HG03039 (cell line): ENCODE data around the gene CRTAC1.

Source experiments
- ATAC-seq: cut with Tn5 transposase; IDR thresholded peaks from one replicate; pipeline ENCODE4 v1.9.1; 2021; ENCODE audit warnings: mild to moderate bottlenecking, moderate library complexity; ENCODE audit not compliant: unreplicated experiment

The CRTAC1 gene

DNA sequence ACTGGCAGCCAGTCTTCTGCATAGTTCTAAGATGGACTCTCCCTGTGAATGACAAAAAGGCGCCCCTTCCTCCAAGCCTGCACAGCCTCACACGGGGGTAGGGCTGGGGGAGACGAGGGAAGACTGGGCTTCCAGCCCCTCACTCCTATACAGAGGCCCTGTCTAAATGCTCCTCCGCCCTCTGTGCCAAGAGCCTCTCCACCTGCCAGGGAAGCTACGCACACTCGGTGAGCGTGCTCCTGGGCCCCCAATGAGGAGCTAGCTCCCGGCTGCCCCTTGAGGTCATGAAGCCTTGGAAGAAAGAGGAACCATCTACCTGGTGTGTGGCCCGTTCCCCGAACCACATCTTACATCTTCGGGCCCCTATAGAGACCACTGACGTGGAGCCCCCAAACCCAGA is 54.8 kb downstream of the CRTAC1 start:
- no peak for ATAC-seq

DNA sequence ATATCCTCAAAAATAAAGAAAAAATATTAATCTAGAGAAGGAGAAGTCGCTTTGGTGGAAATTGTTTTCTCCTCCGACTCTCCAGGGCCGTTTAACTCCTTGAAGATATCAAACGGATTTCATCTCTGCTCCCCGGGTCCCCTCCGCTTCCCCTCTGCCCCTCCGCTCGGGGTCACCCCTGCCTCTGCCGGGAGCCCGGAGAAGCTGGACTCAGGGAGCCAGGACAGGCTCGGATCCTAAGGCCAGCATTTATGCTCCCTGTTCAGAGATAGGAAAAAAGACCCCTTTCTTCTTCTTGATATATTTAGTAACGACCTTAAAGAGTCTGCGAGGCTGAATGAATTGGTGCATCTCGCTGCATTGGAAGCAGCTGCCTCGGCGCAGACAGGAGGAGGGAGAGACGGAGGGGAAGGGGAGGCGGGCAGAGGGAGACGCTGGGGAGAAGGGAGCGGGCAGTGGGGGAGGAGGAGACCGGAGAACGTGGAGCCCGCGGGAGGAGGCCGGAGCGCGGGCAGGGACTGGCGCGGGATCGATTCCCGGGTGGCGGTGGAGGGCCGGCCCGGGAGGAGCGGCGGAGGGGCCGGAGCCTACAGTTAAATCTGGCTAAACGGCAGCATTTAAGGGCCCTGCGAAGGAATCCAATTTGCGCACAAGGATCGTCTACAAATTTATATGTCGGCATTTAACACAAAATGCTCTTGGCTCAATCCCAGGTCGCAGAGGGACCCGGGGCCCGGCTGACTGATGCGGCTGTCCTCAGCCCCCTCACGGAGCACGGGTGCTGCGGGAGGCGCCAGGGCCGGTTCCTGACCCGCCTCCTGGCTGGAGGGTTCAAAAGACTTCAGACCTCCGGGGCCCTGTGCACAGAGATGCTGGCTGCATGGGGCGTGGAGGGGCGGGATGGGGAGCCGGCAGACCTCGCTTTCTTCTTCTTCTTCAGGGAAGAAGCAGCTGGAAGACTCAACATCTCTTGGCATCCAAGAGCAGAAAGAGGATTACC is 55.6 kb downstream of the CRTAC1 start:
- ATAC-seq = no peak

DNA sequence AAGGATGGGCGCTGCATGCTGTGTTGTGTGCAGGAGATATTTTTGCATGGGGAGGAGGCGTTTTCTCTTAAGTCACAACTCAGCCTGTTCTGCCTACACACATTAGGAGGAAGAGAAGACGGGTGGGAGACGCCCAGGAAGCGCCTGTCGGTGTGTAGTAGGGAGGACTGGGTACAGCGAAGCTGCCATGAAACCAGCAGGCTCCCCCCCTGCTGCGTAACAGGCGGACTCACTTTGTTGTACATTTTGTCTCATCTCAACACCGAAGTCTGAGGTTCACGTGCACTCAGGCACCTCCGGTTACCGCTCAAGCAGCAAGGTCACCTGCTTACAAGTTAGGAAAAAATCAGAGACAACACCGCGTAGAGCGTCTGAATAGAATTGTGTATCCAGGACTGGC is 56.3 kb downstream of the CRTAC1 start:
- no peak for ATAC-seq

DNA sequence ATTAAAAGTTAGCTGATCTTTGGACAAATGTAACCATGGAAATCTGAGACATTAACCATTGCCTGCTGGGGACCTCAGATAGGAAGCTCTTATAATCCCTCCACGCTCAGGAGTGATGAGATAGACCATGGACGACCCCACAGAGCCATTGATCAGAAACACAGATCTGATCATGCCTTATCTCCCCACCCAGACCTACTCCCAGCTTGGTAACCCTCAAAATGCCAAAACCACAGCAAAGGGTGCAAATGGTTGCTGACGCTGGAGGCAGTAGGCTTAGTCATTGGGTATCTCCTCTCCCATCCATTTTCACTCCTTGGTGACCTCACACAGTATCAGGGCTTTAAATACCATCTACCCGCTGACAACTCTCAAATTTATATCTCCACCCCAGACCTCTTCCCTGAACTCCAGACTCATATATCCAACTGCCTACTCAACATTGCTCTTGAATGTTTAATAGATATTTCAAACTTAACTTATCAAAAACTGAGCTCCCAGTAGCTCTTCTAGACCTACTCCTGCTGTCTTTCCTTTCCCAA is 60.8 kb downstream of the CRTAC1 start:
- no peak for ATAC-seq

DNA sequence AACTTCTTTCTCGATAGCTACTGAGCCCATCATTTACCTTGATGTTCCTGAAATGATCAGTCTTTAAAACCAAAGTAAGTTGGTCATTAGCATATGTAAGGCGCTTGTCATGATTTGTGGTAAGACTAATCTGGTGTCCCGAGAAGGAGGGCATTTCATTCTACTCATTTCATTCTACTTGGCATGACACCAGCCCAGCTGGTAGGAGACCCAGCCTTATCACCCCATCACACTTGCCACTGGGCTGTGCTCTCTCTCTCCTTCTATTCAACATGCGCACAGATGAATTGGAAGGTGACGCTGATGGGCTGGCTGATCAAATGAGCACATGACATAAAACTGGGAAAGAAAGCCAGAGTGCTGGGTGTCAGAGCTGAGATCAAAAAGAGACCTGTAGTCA is 65.7 kb downstream of the CRTAC1 start:
- ATAC-seq = no peak

DNA sequence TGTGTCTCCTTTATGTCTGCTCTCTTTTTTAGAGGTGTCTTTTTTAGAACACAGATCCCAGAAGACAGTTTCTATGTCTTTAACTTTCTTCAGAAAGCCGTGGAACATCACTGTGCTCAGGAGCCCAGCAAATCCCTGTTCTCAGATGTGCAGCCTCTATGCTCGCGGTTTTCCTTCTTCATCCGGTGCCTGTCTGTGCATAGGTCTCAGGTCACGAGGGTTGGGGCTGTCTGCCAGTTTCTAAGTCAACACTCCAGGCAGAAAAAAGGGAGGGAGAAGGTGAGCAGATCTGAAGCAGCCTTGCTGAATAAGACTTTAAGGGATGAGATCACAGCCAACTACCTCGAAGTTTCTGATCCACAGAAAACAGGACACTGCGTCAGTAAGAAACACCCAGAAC is 68.5 kb downstream of the CRTAC1 start:
- no peak for ATAC-seq

DNA sequence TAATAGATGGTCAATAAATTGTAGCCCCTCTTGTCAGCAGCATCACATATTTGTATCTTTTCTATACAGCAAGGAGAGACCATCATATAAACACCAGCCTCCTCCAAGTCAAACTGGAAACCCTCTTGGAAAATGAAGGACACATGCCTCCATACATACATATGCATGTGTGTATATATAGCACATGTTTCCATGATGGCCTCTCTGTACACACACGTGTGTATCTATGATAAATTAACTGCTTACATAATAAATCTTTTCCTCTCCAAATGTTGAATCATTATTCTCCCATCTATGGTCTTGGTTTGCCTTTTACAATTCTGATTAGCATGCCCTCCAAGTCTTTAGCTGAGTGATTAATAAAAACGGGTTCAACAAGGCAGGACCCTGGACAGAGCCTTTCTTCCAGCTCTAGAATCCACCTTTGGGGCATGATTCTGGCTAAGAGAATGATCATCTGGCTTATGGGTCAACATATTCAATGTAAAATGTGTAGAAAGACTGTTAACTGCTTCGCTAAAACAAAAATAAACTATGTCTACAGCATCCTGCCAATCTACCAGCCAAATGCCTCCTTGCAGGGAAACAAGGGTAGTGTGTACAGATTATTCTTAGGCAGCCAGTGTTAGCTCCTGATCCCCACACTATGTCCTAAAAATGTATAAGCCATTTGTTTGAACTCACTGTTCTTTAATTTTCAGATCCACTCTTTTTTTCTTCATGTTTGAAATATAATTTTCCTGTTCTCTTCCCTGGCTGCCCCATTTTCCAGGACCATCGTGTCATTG is 70.0 kb downstream of the CRTAC1 start:
- ATAC-seq = no peak

DNA sequence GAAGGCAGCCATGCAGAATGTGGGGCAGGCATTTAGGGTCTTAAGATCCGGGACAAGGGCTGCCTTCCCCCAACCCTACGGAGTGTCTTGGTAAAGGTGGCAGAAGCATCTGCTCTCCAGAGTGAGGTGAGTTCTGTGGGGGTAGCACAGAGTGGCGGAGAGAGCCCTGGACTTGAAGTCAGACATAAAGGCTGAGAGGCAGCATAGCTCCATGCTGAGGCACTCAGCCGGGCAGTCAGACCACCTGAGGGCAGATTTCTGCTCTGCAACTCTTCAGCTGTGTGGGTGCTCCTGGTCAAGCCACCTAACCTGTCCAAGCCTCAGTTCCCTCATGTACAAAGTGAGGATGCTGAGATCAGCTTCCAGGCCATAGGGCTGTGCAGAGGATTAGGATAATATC is 81.0 kb downstream of the CRTAC1 start:
- ATAC-seq = no peak

DNA sequence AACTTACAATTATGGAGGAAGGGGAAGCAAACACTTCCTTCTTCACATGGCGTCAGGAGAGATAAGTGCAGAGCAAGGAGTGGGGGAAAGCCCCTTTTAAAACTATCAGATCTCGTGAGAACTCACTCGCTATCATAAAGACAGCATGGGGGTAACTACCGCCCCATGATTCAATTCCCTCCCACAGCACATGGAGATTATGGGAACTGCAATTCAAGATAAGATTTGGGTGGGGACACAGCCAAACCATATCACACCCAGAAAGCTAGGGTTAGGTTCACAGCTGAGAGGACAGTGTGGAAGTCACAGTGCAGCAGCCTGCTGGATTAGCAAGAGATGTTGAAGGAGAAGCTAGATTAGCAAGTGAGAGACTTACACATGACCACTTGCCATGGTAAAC is 81.6 kb downstream of the CRTAC1 start:
- ATAC-seq = no peak

DNA sequence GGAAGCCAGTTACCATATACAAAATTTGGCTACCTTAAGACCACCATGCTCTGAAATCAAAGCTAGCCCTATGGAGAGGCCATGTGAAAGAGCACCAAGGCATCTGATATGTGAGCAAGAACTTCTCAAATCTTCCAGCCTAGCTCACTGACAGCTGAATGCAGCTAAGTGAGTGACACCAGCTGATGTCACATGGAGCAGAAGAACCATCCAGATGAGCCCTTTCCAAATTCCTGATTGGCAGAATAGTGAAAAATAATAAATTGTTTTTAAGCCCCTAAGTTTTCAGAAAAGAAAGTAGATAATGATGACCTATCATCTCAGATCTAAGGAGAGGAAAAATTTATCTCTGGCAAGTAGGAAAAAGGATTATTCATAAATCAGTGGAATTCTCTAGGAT is 85.6 kb downstream of the CRTAC1 start:
- ATAC-seq = no peak

DNA sequence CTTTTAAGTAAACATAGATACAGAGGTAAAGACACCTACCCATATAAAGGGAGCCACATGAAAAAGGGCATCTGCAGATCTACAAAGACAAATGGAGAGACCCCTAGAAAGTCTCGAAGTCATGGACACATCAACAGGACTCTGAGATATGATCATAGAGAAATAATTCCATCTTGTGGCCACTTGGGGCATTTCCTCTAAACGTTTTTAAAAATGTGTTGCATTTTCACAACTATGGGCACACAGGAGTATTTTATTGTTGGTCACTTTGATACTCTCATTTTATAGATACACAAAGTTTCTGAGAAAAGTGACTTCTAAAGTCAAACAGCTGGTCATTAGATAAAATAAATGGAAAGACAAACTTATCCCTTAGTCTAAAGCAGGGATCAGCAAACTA is 87.1 kb downstream of the CRTAC1 start:
- ATAC-seq = no peak

DNA sequence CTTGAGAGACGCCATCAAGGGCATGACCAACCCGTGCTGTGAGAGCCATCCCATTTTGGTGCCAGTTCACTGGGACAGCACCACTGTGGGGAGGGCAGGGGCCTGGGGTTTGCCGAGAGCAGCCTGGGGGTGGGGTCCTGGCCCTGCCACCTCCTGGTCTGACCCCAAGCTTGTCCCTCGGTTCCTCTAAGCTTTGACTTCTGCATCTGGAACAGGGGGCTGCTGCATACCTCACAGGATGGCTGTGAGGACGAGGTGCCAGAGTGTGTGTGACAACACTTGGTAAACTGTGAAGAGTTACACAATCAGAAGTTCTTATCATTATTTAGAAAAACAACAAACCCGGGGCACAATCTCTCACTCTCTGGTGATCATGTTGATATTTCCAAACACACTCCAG is 89.9 kb downstream of the CRTAC1 start:
- ATAC-seq = no peak

DNA sequence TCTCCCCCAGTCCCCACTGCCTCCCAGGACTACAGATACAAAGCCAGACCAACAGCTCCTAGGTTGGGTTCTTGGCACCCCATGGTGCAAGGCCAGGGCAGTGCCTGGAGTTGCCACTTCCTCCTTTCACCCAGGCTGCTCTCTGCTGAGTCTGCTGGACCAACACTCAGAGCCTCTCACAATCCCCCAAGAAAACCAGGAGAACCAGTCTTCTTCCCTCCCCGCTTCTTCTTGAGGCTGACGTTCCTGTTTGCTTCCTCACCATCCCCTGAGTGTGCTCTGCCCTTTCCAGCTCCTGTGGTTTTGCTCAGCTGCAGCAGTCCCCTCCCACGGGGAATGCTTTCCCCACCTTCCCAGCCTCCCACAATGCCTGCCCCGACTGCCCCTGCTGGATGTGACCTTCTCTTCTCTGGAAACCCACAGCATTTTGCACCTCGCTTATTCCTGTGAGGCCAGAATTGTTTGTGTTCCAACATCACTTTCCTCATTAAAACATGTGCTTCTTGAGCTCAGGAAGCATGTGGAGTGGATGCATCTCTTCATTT is 90.9 kb downstream of the CRTAC1 start:
- no peak for ATAC-seq

DNA sequence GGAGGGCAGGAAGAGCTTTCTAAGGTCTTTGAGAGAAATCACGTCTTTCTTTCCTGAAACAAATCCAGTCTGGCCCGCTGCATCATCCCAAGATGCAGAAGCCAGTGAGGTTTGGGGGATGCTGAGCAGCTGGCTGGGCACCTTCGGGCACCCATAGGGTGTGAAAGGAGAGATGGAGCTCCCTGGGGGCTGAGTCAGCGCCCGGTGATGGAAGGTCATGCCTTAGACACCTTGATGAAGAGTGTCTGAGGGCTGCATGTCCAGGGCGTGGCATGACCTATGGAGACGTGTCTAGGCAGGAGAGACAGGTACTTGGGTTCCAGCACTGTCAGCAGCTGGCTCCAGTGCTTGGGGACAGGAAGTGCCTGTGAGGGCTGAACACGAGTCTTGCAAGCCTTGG is 92.5 kb downstream of the CRTAC1 start:
- ATAC-seq = no peak

DNA sequence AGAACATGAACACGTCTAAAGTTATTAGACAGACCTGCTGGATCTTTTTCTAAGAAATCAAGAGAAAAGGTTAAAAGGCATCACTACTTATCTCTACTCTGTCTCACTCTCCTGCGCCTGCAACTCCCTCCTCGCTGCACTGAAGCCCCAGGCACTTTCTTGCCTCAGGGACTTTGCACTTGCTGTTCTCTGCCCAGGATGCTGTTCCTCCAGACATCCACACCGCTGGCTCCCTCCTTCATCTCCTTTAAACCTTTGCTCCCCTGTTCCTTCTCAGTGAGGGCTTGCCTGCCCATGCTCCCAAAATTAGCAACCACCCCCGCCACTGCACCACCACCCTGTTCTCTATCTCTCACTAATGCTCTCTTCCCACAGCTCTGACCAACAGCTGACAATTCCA is 93.4 kb downstream of the CRTAC1 start:
- ATAC-seq = no peak

DNA sequence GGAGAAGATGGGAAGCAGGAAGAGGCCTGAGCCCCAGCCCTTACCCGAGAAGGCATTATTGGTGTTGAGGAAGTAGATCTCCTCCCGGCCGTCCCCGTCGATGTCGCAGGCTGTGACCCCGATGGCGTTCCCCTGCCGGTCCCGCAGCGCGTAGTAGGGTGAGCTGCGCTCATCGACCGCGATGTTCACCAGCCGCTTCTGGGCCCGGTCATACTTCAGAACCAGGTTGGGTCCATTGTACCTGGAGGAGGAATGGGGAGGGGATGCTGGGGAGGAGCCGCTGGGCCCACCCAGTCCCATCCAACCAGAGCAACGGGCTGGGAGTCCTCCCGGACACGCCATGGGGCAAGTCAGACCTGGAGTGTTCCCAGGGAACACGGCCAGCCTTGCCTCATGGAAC is 94.3 kb downstream of the CRTAC1 start:
- ATAC-seq = no peak

DNA sequence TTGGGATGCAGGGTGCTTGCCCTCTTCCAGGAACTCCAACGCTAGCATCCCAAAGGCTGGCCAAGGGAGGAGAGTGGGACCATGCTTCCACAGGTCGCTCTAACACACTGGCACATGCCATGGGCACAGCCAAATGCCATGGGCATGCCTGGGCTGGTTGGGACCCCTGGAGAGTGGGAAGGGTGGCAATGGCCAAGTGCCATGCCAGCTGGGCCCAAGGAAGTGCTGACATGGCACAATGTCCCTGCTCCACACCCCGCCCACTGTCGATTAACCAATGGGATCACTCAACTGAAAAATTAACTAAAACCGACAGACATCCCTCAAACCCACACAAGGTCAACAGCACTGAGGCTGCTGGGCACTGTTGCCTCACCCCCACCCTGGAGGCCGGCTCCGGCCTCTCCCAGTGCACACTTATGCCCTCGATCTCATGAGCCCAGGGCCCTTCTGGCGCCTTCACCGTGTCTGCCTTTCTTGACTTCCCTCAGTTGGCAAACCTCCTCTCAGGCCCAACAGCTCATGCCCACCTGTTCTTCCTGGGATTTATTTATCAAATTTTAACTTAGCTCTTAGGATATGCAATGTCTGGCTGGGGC is 97.4 kb downstream of the CRTAC1 start:
- no peak for ATAC-seq

DNA sequence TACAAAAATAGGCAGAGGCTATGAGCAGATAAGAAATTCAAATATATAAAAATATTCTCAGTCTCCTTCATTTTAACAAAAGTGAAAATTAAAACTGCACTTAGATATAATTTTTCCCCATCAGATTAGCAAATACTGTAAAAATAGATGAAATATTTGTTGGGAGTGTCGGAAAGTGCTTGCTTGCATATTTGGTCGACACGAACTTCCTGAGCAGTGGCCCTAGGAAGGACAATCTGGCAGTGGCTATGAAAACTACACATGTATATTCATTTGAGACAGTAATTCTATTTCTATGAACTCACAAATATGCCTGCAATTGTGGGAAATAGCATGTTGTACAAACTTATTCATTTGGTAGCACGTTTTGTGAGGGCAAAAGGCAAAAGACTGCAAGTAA is 99.4 kb downstream of the CRTAC1 start:
- ATAC-seq = no peak

DNA sequence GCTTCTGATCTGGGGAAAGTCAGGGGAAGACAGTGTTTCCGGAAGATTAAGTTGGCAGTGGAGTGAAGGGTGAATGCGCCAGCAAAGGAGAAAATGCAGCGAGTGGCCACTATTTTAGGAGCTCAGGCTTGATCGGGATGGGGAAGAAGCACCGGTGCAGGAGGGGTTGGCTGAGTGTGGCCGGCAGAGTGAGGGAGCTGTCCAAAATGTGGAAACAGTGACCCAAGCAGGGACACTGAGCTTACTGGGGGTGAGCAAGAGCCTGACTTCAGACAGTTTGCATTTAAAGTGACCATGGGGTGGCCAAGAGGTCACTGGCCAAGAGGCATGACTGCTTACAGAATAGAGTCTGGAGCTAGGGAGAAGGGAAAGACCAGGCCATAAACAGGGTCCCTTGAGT is 101.5 kb downstream of the CRTAC1 start:
- no peak for ATAC-seq

DNA sequence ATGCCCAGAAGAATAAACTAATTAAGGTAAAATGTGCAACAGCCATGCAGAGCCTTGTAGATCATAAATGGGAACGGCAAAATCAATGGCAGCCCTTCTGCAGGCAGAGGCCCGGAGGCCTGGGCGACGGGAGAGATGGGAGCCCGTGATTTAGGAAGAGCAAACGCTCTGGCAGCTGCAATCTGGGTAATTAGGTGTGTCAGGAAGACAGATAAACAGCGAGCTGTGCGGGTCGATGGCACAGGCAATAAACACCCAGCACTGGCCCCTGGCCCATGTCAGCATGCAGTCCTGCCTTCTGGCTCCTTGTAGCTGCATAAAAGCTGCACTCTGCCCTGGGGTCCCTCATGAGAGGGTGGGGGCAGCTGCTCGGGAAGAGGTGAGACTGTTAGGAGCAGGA is 102.8 kb downstream of the CRTAC1 start:
- ATAC-seq = no peak

DNA sequence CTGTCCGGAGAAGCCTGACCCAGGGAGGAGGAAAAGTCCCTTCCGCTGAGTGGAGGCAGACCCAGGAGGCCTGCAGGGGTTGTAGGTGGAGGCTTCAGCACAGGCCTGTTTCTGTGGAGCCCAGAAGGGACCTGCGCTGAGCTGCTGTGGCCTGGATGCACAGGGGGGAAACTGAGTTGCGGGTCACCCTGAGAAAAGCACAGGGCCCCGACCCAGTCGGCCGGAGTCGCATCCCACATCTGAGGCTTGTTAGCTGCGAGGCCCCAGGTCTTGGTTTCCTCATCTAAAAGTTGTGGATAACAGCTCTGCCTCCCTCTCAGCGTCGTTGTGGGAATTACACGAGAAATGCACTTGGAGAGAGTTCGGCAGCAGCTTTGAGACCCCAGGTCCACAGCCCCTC is 104.4 kb downstream of the CRTAC1 start:
- no peak for ATAC-seq
